Spleen (tissue), 11 donors: ENCODE results near the gene BTD. TPM values are rescaled to one million over a fixed set of nuclear protein-coding genes. Genes with fewer than 3 reads are reported as not detected.

Experiments used
- DNase-seq: peaks from one replicate; pipeline ENCODE4 v3.0.0-alpha.2; 2020
- H3K27ac ChIP-seq, 8 donors: fragments of 200-600 bp; sonication (generic) in 7 of 8; 1 replicate in 4 of 8; 2 replicates in 4 of 8; pipeline versions ENCODE4 v1.5.0 to v1.8.0; 2016 to 2021; ENCODE audit warnings: inconsistent platforms in 4 of 8, mild to moderate bottlenecking in 4 of 8, moderate library complexity in 1 of 8
- H3K27me3 ChIP-seq, 7 donors: fragments of 200-600 bp; sonication (generic) in 6 of 7; replicated peaks in 1 of 7; 1 replicate in 4 of 7; 2 replicates in 3 of 7; pipeline versions ENCODE4 v1.5.0 to v1.8.0; 2016 to 2021; ENCODE audit warnings: inconsistent platforms in 3 of 7, mild to moderate bottlenecking in 1 of 7
- H3K36me3 ChIP-seq, 6 donors: fragments of 200-600 bp; sonication (generic) in 5 of 6; 1 replicate in 4 of 6; 2 replicates in 2 of 6; pipeline versions ENCODE4 v1.5.0 to v1.8.0; 2016 to 2021; ENCODE audit warnings: inconsistent platforms in 2 of 6
- H3K4me1 ChIP-seq, 6 donors: fragments of 200-600 bp; sonication (generic) in 5 of 6; 1 replicate in 3 of 6; 2 replicates in 3 of 6; pipeline versions ENCODE4 v1.5.0 to v1.8.0; 2016 to 2021; ENCODE audit warnings: inconsistent platforms in 3 of 6
- H3K4me3 ChIP-seq, 8 donors: fragments of 200-600 bp; sonication (generic) in 7 of 8; 1 replicate in 4 of 8; 2 replicates in 4 of 8; pipeline versions ENCODE4 v1.5.0 to v1.8.0; 2016 to 2021; ENCODE audit warnings: inconsistent platforms in 4 of 8, mild to moderate bottlenecking in 4 of 8, moderate library complexity in 2 of 8
- H3K9me3 ChIP-seq, 8 donors: fragments of 200-600 bp; sonication (generic) in 7 of 8; 1 replicate in 4 of 8; 2 replicates in 4 of 8; pipeline versions ENCODE4 v1.5.0 to v1.8.0; 2016 to 2021; ENCODE audit warnings: inconsistent platforms in 4 of 8
- POLR2A ChIP-seq, 3 donors: fragments of 450-650 bp; IDR thresholded peaks; one replicate each; pipeline ENCODE4 v1.5.1; 2017; ENCODE audit warnings: antibody characterized with exemption in 3 of 3, mild to moderate bottlenecking in 1 of 3
- POLR2AphosphoS5 ChIP-seq, 3 donors: sonication (generic); formaldehyde crosslinking; IDR thresholded peaks; one replicate each; pipeline ENCODE4 v1.5.1; 2017; ENCODE audit warnings: antibody characterized with exemption in 3 of 3
- WGBS, 5 donors: extraction: QIAGEN DNeasy Blood & Tissue Kit in 3 of 5; methylation state at CpG; one replicate each; pipeline versions ENCODE4 v1.1.5 to v1.1.7; 2013 to 2018; 5-methylcytosine and 5-hydroxymethylcytosine counted together
- intact Hi-C: fragments of 100-400 bp; cut with DNase I; formaldehyde crosslinking; loops from one replicate; pipeline ENCODE4 v1.15.0; 2023; ENCODE audit warnings: low total_unique reads
- polyA plus RNA-seq, 3 donors: library from polyadenylated mRNA; stranded (reverse); fragments of 200-250 nt; gene quantifications; one replicate each; pipeline ENCODE4 v1.2.1, GENCODE V29; 2013
- total RNA-seq, 7 donors: library from RNA; depleted of rRNA in 3 of 7; stranded (reverse); fragments of >200 nt in 3 of 7; fragmentation: NEBNext Ultra II Directional in 4 of 7; extraction: Animal tissue kit (Norgen Biotek cat#: 25700) in 4 of 7; gene quantifications; one replicate each; pipeline versions ENCODE4 v1.1.0 to v1.2.1, GENCODE V29; 2016 to 2021
- TF ChIP-seq, protein P1 (sequence below), 11 experiments: fragments of 200-600 bp in 7 of 11; fragments of 450-650 bp in 4 of 11; sonication (generic) in 4 of 11; IDR thresholded peaks in 8 of 11; conservative IDR thresholded peaks in 3 of 11; 1 replicate in 7 of 11; 2 replicates in 4 of 11; pipeline versions ENCODE4 v1.4.0 to v1.8.0; 2016 to 2021; ENCODE audit warnings: antibody characterized with exemption in 11 of 11, inconsistent platforms in 4 of 11, mild to moderate bottlenecking in 1 of 11
- donor health status: healthy with polysubstance abuse.
- donor health status: DM: no; HTN: no; CAD: no; lungs with moderate emphysema.
- donor health status: DM: no; HTN: no; CAD: no.
- donor health status: Bipolar disorder and iron deficiency.
- donor health status: healthy.
- donor health status: DM: no; HTN: no; CAD: no.
- donor health status: DM: yes; HTN: yes; CAD: no.

Gene BTD
- total and polyA plus RNA-seq, 10 donors, result 3.9 to 43.7 (median 20.4) TPM

DNA sequence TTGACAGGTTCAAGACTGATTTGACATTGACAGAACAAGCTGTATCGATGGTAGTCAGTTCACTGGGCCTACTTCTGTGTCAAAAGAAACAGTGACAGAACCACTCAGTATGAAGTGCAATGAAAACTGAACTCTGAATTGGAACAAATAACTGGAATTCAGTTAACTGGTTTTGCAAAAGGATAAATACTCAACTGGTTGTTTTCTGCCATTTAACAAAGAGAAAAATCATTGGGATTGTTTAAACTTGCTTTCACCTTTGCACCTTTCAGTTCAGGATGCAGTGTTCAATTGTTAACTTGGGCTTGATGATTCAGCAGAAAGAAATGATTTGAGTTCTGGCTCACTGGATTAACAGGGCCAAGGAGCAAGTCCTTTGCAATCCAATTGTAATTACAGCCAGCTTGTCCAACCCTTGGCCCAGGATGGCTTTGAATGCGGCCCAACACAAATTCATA is 4.9 kb downstream of the BTD start:
- TF ChIP-seq, protein P1, sequence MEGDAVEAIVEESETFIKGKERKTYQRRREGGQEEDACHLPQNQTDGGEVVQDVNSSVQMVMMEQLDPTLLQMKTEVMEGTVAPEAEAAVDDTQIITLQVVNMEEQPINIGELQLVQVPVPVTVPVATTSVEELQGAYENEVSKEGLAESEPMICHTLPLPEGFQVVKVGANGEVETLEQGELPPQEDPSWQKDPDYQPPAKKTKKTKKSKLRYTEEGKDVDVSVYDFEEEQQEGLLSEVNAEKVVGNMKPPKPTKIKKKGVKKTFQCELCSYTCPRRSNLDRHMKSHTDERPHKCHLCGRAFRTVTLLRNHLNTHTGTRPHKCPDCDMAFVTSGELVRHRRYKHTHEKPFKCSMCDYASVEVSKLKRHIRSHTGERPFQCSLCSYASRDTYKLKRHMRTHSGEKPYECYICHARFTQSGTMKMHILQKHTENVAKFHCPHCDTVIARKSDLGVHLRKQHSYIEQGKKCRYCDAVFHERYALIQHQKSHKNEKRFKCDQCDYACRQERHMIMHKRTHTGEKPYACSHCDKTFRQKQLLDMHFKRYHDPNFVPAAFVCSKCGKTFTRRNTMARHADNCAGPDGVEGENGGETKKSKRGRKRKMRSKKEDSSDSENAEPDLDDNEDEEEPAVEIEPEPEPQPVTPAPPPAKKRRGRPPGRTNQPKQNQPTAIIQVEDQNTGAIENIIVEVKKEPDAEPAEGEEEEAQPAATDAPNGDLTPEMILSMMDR (IDR thresholded peaks at IDR 0.05 in 8 of 11, conservative IDR thresholded peaks at IDR 0.05 in 3 of 11), result no peak
- no peak for TF ChIP-seq POLR2A (IDR thresholded peaks at IDR 0.05)
- no peak for TF ChIP-seq POLR2AphosphoS5 (IDR thresholded peaks at IDR 0.05)
- Histone ChIP-seq H3K36me3 (peaks cover 0 to 9% (median 0%) of the 10 kb centered on the region in 6 donors), H3K27me3 (no peaks in the 10 kb centered on the region), H3K9me3 (no peaks in the 10 kb centered on the region), H3K27ac (peak overlapping the region in 6 of 8 donors; percentile 52 to 79 (median 70)), H3K4me3 (no peak overlapping the region), H3K4me1 (peaks cover 5 to 68% (median 21%) of the 10 kb centered on the region in 6 donors)
- intact Hi-C loops, result no loop called here
- no peak for DNase-seq
- WGBS, 5 donors, result 76 to 84% (median 81%) methylated on average over 2 of the region's 2 CpGs

DNA sequence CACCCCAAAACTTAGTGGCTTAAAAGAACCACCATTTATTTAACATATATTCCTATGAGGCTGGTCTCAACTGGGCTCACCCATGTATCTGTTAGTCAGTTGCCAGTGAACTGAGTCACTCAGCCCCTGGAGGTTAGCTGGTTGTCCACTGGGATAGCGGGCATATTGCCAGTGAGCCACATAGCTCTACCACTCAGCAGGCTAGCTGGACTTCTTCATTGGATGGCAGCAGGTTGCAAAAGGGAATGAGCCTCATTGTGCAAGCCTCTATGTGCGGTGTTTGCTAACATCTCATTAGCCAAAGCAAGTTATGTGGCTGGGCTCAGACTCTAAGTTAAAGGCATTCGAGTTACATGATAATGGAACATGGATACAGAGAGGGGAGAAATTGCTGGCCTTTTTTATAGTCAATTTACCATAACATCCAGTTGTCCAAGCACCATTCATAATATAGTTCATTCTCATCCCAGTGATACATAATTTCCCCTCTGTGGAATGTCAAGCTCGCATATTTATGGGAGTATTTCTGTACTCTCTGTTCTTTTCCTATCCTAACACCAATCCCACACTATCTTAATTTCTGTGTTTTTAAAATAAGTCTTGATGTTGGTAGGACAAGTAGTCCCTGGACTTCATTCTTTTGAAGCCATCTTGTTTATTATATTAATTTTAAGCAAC is 8.7 kb downstream of the BTD start:
- no peaks in the 10 kb centered on the region for H3K27me3 ChIP-seq
- no peak overlapping the region for H3K4me3 ChIP-seq
- peak overlapping the region in 1 of 8 donors; percentile 19 for H3K27ac ChIP-seq
- DNase-seq, result no peak
- intact Hi-C loops, result no loop called here
- H3K4me1 ChIP-seq, result peaks cover 5 to 38% (median 12%) of the 10 kb centered on the region in 6 donors
- TF ChIP-seq, protein P1 (IDR thresholded peaks at IDR 0.05 in 8 of 11, conservative IDR thresholded peaks at IDR 0.05 in 3 of 11), result no peak
- TF ChIP-seq POLR2A (IDR thresholded peaks at IDR 0.05), result no peak
- TF ChIP-seq POLR2AphosphoS5 (IDR thresholded peaks at IDR 0.05), result no peak
- no peaks in the 10 kb centered on the region for H3K9me3 ChIP-seq
- 76 to 93% (median 83%) methylated on average over 4 of the region's 4 CpGs for WGBS, 5 donors
- no peaks in the 10 kb centered on the region for H3K36me3 ChIP-seq

DNA sequence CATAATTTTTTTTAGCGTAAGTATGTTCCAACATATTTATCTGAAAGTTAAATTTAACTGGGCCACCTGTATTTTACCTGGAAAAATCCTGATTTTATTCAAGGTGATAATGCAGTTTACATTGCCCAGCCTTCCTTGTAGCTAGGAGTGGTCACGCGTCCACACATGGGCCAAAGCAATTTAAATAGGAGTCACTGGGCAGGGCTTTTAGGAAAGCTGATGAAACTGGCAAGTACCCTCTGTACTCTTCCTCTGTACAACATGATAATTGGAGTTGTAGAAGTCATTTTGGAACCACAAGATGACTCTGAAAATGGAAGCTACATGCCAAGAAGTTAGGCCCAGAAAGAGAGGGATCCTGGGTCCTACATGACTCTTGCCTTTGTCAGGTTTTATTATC is 9.5 kb downstream of the BTD start:
- TF ChIP-seq POLR2AphosphoS5 (IDR thresholded peaks at IDR 0.05) (no peak), POLR2A (IDR thresholded peaks at IDR 0.05) (no peak)
- TF ChIP-seq, protein P1 (IDR thresholded peaks at IDR 0.05 in 8 of 11, conservative IDR thresholded peaks at IDR 0.05 in 3 of 11), result no peak
- Histone ChIP-seq H3K9me3 (no peaks in the 10 kb centered on the region), H3K4me1 (peaks cover 4 to 36% (median 11%) of the 10 kb centered on the region in 6 donors), H3K27ac (no peak overlapping the region), H3K27me3 (no peaks in the 10 kb centered on the region), H3K36me3 (no peaks in the 10 kb centered on the region), H3K4me3 (no peak overlapping the region)
- no peak for DNase-seq
- intact Hi-C loops, result no loop called here
- WGBS, 5 donors, result 95 to 99% (median 97%) methylated on average over 3 of the region's 3 CpGs

DNA sequence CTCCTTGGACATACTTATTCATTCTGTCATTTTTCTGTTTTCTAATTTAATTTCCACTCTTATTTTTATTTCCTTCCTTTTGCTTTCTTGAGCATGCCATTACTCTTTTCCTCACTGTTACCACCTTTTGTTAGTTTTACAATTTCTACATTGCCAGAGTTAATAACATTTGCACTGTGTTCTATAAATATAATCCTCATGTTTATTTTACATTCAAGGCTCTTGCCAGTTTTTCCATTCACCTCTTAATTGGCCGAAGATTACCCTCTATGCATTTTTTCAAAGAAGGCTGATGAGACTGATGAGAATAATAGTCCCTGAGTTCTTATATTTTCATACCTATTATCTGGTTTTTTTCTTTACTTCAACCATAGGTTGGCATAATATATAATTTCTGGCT is 10.5 kb downstream of the BTD start:
- no peak overlapping the region for H3K4me3 ChIP-seq
- no peaks in the 10 kb centered on the region for H3K9me3 ChIP-seq
- H3K27ac ChIP-seq, result no peak overlapping the region
- peaks cover 0 to 26% (median 9%) of the 10 kb centered on the region in 6 donors for H3K4me1 ChIP-seq
- intact Hi-C loops, result no loop called here
- no peak for TF ChIP-seq POLR2A (IDR thresholded peaks at IDR 0.05)
- TF ChIP-seq POLR2AphosphoS5 (IDR thresholded peaks at IDR 0.05), result no peak
- TF ChIP-seq, protein P1 (IDR thresholded peaks at IDR 0.05 in 8 of 11, conservative IDR thresholded peaks at IDR 0.05 in 3 of 11), result no peak
- no peak for DNase-seq
- 89 to 100% (median 94%) methylated on average over 1 of the region's 1 CpG for WGBS, 5 donors
- no peaks in the 10 kb centered on the region for H3K27me3 ChIP-seq
- H3K36me3 ChIP-seq, result no peaks in the 10 kb centered on the region
